HG02610 (cell line): ENCODE results near the gene COX7A2.

Source experiments
- ATAC-seq: cut with Tn5 transposase; IDR thresholded peaks from one replicate; pipeline ENCODE4 v1.9.1; 2021; ENCODE audit warnings: mild to moderate bottlenecking, moderate library complexity; ENCODE audit not compliant: unreplicated experiment

COX7A2 gene

GRCh38 chr6:75268988-75269354, 25.4 kb upstream of the COX7A2 start:
- ATAC-seq = no peak

- peak; percentile 53 for ATAC-seq
Observed at GRCh38 chr6:75268121-75268987, 24.8 kb upstream of the COX7A2 start.

- no peak for ATAC-seq
Observed at GRCh38 chr6:75267461-75267860, 23.9 kb upstream of the COX7A2 start.

- peak; percentile 54 for ATAC-seq
Observed at GRCh38 chr6:75266716-75267291, 23.2 kb upstream of the COX7A2 start.

- ATAC-seq = no peak
Observed at GRCh38 chr6:75263401-75263750, 19.8 kb upstream of the COX7A2 start.

- no peak for ATAC-seq
Observed at GRCh38 chr6:75262716-75263400, 19.3 kb upstream of the COX7A2 start.

- no peak for ATAC-seq
Observed at GRCh38 chr6:75261299-75261698, 17.7 kb upstream of the COX7A2 start.

- no peak for ATAC-seq
Observed at GRCh38 chr6:75257343-75258087, 13.9 kb upstream of the COX7A2 start.

- no peak for ATAC-seq
Observed at GRCh38 chr6:75250552-75250951, 7.0 kb upstream of the COX7A2 start.

- no peak for ATAC-seq
Observed at GRCh38 chr6:75249837-75250236, 6.2 kb upstream of the COX7A2 start.

GRCh38 chr6:75246386-75246785, 2.8 kb upstream of the COX7A2 start:
- ATAC-seq = no peak

GRCh38 chr6:75244063-75244584, 523 bp upstream of the COX7A2 start:
- peak; percentile 9 for ATAC-seq

- no peak for ATAC-seq
Observed at GRCh38 chr6:75236630-75237029, 7.0 kb downstream of the COX7A2 start.

- ATAC-seq = no peak
Observed at GRCh38 chr6:75235271-75235670, 8.3 kb downstream of the COX7A2 start.

GRCh38 chr6:75234126-75234865, 9.3 kb downstream of the COX7A2 start:
- no peak for ATAC-seq

GRCh38 chr6:75233092-75233615, 10.4 kb downstream of the COX7A2 start:
- ATAC-seq = no peak

- no peak for ATAC-seq
Observed at GRCh38 chr6:75230484-75231325, 12.9 kb downstream of the COX7A2 start.

- ATAC-seq = no peak
Observed at GRCh38 chr6:75224303-75224926, 19.2 kb downstream of the COX7A2 start.

- ATAC-seq = no peak
Observed at GRCh38 chr6:75223428-75223827, 20.2 kb downstream of the COX7A2 start.
